SJCRH30 (cell line): Measurements from ENCODE around the gene GLP2R. TPM values are rescaled to one million over a fixed set of nuclear protein-coding genes. Genes with fewer than 3 reads are reported as not detected.

Experiments
- DNase-seq, 2 experiments: peaks; one replicate each; pipeline ENCODE4 v3.0.0-alpha.2; 2015 to 2020
- H3K27ac ChIP-seq: fragments of 250-450 bp; sonication (Bioruptor Pico); 2 replicates; pipeline ENCODE4 v1.5.1; 2020; ENCODE audit warnings: mild to moderate bottlenecking, moderate library complexity
- H3K27me3 ChIP-seq: fragments of 250-450 bp; sonication (Bioruptor Pico); 2 replicates; pipeline ENCODE4 v1.5.1; 2020; ENCODE audit warnings: mild to moderate bottlenecking, moderate library complexity
- H3K36me3 ChIP-seq: fragments of 250-450 bp; sonication (Bioruptor Pico); 2 replicates; pipeline ENCODE4 v1.5.1; 2020; ENCODE audit warnings: mild to moderate bottlenecking, moderate library complexity
- H3K4me1 ChIP-seq: fragments of 250-450 bp; sonication (Bioruptor Pico); 2 replicates; pipeline ENCODE4 v1.5.1; 2020; ENCODE audit warnings: mild to moderate bottlenecking, moderate library complexity
- H3K4me3 ChIP-seq: fragments of 250-450 bp; sonication (Bioruptor Pico); 2 replicates; pipeline ENCODE4 v1.5.1; 2020; ENCODE audit warnings: mild to moderate bottlenecking, moderate library complexity
- H3K9me3 ChIP-seq: fragments of 250-450 bp; sonication (Bioruptor Pico); replicated peaks from 2 replicates; pipeline ENCODE4 v1.5.1; 2020; ENCODE audit warnings: mild to moderate bottlenecking, moderate library complexity
- total RNA-seq: library from RNA; depleted of rRNA; stranded (reverse); fragments of >200 nt; shearing (Covaris generic); gene quantifications from 2 replicates; pipeline ENCODE4 v1.2.3, GENCODE V29; 2014

GLP2R gene
- total RNA-seq, 1 experiment from 2014 or later, result not detected

GRCh38 chr17:9828296-9829295 lies 2.9 kb downstream of the GLP2R start:
- Histone ChIP-seq H3K4me3 (no peak overlapping the region), H3K36me3 (no peaks in the 10 kb centered on the region)
- no peak for DNase-seq

DNA sequence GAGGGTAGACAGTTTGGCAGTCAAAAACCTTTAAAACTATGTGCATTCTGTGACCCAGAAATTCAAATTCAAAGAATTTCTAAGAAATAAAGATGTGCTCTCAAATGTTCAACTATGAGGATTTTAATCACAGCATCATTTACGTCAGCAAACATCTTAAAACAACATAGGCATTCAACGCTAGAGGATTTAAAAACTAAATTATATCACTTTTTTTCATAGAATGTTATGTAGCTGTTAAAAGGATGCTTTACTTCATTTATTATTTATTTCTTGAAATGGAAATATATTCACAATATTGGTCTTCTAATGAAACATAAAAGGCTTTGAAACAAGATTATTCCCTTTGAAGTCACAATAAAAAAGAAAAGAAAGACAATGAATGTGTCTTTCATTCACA lies 3.6 kb downstream of the GLP2R start:
- Histone ChIP-seq H3K27ac (no peak overlapping the region), H3K4me3 (no peak overlapping the region), H3K4me1 (no peaks in the 10 kb centered on the region), H3K9me3 (no peaks in the 10 kb centered on the region), H3K27me3 (no peaks in the 10 kb centered on the region), H3K36me3 (no peaks in the 10 kb centered on the region)
- no peak for DNase-seq

More at GRCh38 chr17:9828296-9829295, 2.9 kb downstream of the GLP2R start:
- H3K27me3 ChIP-seq, result no peaks in the 10 kb centered on the region
- no peaks in the 10 kb centered on the region for H3K4me1 ChIP-seq
- no peak overlapping the region for H3K27ac ChIP-seq
- H3K9me3 ChIP-seq, result no peaks in the 10 kb centered on the region

DNA sequence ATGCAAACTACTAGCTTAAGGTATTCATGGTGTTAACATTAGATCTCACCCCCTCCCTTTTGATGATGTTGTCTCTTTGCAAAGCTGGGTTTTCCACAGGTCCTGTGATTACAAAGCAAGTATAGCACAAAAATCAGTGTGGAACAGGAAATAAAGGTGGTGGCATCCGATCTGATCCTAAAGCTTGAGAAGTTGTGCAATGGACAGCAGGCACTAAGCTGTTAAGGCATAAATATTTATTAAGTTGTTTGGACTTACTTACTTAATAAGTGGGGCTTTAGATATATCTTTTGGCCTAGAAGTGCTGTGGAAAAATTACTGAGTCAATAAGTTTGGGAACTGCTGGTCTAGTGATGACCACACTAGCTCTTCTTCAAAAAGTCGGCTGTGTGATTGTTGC lies 5.0 kb downstream of the GLP2R start:
- no peak for DNase-seq
- H3K27ac ChIP-seq, result no peak overlapping the region
- no peaks in the 10 kb centered on the region for H3K27me3 ChIP-seq

DNA sequence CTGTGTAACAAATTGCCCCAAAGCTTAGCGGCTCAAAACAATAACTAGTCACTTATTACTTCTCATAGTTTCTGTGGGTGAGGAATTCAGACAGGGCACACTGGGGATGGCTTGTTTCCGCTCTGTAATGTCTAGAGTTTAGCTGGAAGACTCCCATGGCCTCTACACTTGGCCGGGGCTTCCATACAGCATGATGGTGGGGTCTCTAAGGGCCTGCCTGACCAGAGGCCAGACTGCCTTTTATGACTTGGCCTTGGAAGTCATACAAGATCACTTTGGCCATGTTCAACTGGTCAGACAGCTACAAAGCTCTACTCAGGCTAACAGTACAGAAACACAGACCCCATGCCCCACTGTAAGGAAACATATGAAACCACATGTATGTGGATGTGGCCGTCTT lies 8.2 kb downstream of the GLP2R start:
- Histone ChIP-seq H3K27me3 (no peaks in the 10 kb centered on the region), H3K4me3 (no peak overlapping the region), H3K4me1 (no peaks in the 10 kb centered on the region), H3K36me3 (no peaks in the 10 kb centered on the region), H3K27ac (no peak overlapping the region), H3K9me3 (no peaks in the 10 kb centered on the region)
- no peak for DNase-seq

More for the DNA sequence above, 5.0 kb downstream of the GLP2R start:
- H3K4me1 ChIP-seq, result no peaks in the 10 kb centered on the region
- H3K9me3 ChIP-seq, result no peaks in the 10 kb centered on the region
- H3K4me3 ChIP-seq, result no peak overlapping the region
- no peaks in the 10 kb centered on the region for H3K36me3 ChIP-seq

- H3K9me3 ChIP-seq, result no peaks in the 10 kb centered on the region
- no peaks in the 10 kb centered on the region for H3K27me3 ChIP-seq
- no peak overlapping the region for H3K27ac ChIP-seq
- no peaks in the 10 kb centered on the region for H3K36me3 ChIP-seq
- H3K4me3 ChIP-seq, result no peak overlapping the region
- no peak for DNase-seq
- H3K4me1 ChIP-seq, result no peaks in the 10 kb centered on the region
Observed at GRCh38 chr17:9837551-9838471, 12.1 kb downstream of the GLP2R start.

- no peak overlapping the region for H3K27ac ChIP-seq
- no peaks in the 10 kb centered on the region for H3K27me3 ChIP-seq
- H3K4me3 ChIP-seq, result no peak overlapping the region
- no peaks in the 10 kb centered on the region for H3K9me3 ChIP-seq
- DNase-seq, result no peak
- H3K4me1 ChIP-seq, result no peaks in the 10 kb centered on the region
- H3K36me3 ChIP-seq, result no peaks in the 10 kb centered on the region
Observed at GRCh38 chr17:9839433-9839832, 13.7 kb downstream of the GLP2R start.

DNA sequence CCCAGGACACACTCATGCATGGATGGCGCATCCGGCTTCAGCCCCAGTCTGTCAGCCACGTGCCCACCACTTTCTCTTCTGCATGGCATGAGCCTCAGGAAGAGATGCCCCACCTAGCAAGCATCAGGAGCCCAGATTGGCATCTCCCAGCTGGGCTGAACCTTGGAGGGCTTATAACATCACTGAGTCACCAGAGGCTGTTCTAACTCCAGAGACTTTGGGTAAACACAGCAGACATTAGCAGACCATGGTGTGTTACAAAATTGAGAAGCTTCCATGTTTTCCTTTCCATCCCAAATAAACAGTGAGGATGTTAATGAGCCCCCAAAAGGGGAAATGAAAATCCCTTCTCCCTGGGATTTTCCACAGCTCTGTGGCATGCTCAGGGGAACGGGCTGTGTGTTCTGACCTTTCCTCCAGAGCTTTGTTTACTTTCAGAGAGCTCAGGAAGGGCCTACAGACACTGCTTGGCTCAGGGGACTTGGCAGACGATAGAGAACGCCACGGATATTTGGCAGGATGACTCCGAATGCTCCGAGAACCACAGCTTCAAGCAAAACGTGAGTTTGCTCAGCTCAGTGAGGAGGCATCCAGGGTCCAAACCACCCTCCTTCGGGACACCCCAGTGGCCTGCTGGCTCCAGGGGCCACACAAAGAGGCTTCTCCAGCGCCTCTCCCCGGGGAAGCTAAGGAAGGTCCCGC lies 16.5 kb downstream of the GLP2R start:
- no peaks in the 10 kb centered on the region for H3K27me3 ChIP-seq
- no peaks in the 10 kb centered on the region for H3K36me3 ChIP-seq
- DNase-seq, result no peak
- H3K9me3 ChIP-seq, result no peaks in the 10 kb centered on the region
- no peaks in the 10 kb centered on the region for H3K4me1 ChIP-seq
- H3K4me3 ChIP-seq, result no peak overlapping the region
- H3K27ac ChIP-seq, result no peak overlapping the region

- H3K27ac ChIP-seq, result no peak overlapping the region
- no peak for DNase-seq
- no peaks in the 10 kb centered on the region for H3K27me3 ChIP-seq
- H3K4me3 ChIP-seq, result no peak overlapping the region
- H3K4me1 ChIP-seq, result no peaks in the 10 kb centered on the region
- no peaks in the 10 kb centered on the region for H3K9me3 ChIP-seq
- H3K36me3 ChIP-seq, result no peaks in the 10 kb centered on the region
Observed at GRCh38 chr17:9843152-9844010, 17.7 kb downstream of the GLP2R start.

GRCh38 chr17:9844153-9844552 lies 18.4 kb downstream of the GLP2R start:
- Histone ChIP-seq H3K27me3 (no peaks in the 10 kb centered on the region), H3K27ac (no peak overlapping the region), H3K4me1 (no peaks in the 10 kb centered on the region)

DNA sequence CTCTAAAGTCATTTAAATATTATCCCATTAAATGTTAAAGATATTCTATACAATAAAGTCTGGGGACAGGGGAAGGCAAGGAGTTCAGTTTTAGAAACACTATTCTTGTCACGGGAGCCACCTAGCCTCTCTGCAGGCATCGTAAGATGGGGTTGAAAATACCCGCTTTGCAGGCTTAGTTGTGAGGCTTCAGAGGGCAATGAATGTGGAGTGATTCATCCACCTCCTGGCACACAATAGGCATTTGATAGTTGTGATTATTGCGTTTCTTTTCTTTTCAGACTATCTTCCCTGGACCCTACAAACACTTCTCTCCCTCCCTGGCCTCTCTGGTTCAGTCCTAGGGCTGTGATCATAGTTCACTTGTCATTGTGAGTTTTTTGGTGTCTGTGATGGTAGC lies 19.6 kb downstream of the GLP2R start:
- H3K4me1 ChIP-seq, result no peaks in the 10 kb centered on the region
- H3K27ac ChIP-seq, result no peak overlapping the region
- H3K4me3 ChIP-seq, result no peak overlapping the region
- H3K36me3 ChIP-seq, result no peaks in the 10 kb centered on the region
- no peaks in the 10 kb centered on the region for H3K27me3 ChIP-seq
- no peak for DNase-seq
- no peaks in the 10 kb centered on the region for H3K9me3 ChIP-seq

More at GRCh38 chr17:9844153-9844552, 18.4 kb downstream of the GLP2R start:
- H3K36me3 ChIP-seq, result no peaks in the 10 kb centered on the region
- H3K4me3 ChIP-seq, result no peak overlapping the region
- H3K9me3 ChIP-seq, result no peaks in the 10 kb centered on the region
- no peak for DNase-seq

DNA sequence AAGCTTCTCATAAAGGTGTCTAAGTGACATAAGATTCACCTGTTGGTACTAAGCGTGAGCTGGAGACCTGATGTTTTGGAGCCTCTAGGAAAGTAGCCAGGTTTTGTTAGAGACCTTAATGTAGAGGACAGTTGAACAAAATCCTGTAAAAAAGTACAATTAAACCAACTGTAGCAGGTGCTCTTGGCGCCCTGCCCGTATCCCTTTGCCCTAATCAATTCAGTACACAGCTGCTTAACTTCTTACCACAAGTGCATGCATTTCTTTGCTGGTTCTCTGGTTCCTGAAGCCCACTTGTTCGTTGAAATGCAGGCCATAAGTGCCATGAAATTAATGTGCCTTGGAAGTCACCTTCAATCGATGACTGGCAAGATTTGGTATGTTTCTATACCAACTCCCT lies 24.4 kb downstream of the GLP2R start:
- Histone ChIP-seq H3K4me1 (no peaks in the 10 kb centered on the region), H3K27ac (no peak overlapping the region), H3K9me3 (no peaks in the 10 kb centered on the region), H3K36me3 (no peaks in the 10 kb centered on the region), H3K27me3 (no peaks in the 10 kb centered on the region), H3K4me3 (no peak overlapping the region)
- no peak for DNase-seq

- DNase-seq, result no peak
- Histone ChIP-seq H3K4me3 (no peak overlapping the region), H3K27me3 (no peaks in the 10 kb centered on the region), H3K4me1 (no peaks in the 10 kb centered on the region), H3K27ac (no peak overlapping the region), H3K9me3 (no peaks in the 10 kb centered on the region), H3K36me3 (no peaks in the 10 kb centered on the region)
Observed at GRCh38 chr17:9854255-9854654, 28.5 kb downstream of the GLP2R start.

DNA sequence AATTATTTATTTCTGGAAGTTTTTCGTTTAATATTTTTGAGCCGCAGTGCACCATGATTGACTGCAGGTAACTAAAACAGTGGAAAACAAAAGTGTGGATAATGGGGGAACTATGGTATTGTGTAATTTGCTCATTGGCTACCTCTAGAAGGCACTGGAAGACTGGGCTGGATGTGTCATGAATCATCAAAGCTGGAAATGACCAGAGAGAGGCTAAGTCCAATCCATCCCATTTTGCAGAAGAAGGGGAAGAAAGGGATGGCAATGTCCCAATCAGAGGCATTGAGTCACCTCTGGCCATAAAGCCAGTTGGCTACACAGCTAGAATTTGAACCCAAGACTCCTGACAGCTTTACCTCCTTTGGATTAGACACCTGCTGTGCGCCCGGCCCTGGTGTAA lies 29.3 kb downstream of the GLP2R start:
- Histone ChIP-seq H3K36me3 (no peaks in the 10 kb centered on the region), H3K27me3 (no peaks in the 10 kb centered on the region), H3K27ac (no peak overlapping the region), H3K9me3 (no peaks in the 10 kb centered on the region), H3K4me1 (no peaks in the 10 kb centered on the region), H3K4me3 (no peak overlapping the region)
- DNase-seq, result no peak

DNA sequence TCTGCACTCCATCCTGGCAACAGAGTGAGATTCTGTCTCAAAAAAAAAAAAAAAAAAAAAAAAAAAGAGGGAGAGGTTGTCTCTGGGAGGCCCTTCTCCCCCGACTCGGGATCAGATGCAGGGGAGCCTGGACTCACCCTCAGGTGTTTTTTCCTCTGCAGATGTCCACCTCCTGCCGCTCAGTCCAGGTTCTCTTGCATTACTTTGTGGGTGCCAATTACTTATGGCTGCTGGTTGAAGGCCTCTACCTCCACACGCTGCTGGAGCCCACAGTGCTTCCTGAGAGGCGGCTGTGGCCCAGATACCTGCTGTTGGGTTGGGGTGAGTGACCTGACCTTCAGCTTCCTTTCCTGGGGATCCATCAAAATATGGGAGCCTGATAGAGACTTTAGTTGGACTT lies 34.1 kb downstream of the GLP2R start:
- Histone ChIP-seq H3K36me3 (no peaks in the 10 kb centered on the region), H3K27ac (no peak overlapping the region), H3K27me3 (no peaks in the 10 kb centered on the region), H3K4me3 (no peak overlapping the region), H3K9me3 (no peaks in the 10 kb centered on the region), H3K4me1 (no peaks in the 10 kb centered on the region)
- no peak for DNase-seq
